COLO668 (cell line): Measurements from ENCODE around the gene TMEM130.
"Not testable (repeated sequence)": the region's sequence is repeated elsewhere in the genome, so short reads cannot be mapped to it uniquely, and the experiment has no call there.

Experiments used
- DNase-seq: peaks from one replicate; lab custom pipeline; 2025; ENCODE audit not compliant: unreplicated experiment; lab: John Stamatoyannopoulos, UW

TMEM130 gene

DNA sequence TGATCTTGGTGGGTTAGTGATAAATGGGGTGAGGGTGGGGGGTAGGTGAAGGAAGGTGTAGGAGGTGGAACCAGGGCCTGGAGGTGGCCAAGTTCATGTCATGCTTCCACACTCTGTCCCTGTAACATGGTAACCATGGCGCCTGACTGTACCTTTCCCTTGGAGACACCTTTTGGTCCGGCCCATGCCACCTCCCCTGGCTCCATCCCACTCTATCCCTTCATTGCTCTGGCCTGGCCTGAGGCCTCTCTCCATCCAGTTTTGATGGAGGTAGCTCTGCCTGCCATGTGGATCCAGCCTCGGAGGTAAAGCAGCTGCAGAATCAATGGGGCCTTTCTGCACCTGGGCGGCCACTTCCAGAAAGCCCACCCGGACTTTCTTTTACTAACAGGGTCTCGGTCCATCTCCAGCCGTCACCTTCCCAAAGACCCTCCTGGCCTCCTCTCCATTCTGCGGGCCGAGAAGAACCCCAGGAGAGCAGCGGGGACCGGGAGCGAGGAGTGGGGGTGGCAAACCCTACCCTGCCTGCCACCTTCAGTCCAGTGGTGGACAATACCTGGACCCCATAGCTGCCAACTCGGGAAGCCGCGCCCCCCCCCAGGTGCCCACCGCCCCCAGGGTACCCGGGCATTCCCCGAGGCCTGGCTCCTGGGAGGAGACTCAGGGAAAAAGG, 8.0 kb upstream of the TMEM130 start:
- DNase-seq: no peak

DNA sequence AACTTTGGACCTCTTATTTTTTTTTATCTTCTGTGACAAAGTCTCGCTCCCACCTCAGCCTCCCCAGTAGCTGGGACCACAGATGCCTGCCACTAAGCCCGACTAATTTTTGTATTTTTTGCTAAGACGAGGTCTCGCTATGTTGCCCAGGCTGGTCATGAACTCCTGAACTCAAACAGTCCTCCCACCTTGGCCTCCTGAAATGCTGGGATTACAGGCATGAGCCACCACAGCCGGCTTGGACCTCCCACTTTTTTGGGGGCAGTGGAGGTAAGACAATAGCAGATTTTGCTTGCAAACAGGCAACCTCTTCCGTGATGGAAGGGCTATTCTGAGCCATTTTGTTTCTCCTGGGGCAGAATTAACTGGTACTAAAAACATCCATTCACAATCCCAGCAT, 7.3 kb upstream of the TMEM130 start:
- no peak for DNase-seq

DNA sequence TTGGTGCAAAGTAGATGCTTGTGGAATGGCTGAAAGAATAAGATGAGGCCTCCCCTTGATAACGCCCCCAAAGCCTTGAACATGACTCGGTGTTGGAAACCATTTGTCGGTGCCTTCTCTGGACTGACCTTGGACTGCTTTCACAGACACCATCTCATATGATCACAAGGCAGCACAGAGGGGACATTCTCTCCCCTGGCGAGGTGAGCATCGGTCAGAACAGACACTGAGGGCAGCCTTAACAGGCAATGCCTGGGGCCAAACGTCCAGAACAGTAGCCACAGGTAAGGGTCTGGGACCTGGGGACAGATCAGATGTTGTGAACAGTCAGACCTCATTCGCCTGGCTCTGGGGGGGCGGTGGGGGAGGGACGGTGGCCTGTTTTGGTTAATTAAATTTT, 5.7 kb upstream of the TMEM130 start:
- no peak for DNase-seq

DNA sequence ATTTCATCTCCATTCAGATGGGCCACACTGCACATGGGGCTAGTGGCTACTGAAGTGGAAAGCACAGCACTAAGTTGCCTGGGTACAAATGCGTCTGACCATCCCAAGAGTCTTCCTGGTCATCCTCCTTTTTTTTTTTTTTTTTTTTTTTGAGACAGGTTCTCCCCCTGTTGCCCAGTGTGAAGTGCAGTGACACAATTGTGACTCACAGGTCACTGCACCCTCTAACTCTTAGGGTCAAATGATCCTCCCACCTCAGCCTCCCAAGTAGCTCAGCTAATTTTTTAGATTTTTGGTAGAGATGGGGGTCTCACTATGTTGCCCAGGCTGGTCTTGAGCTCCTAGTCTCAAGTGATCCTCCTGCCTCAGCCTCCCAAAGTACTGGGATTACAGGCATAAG, 5.1 kb upstream of the TMEM130 start:
- DNase-seq: no peak

DNA sequence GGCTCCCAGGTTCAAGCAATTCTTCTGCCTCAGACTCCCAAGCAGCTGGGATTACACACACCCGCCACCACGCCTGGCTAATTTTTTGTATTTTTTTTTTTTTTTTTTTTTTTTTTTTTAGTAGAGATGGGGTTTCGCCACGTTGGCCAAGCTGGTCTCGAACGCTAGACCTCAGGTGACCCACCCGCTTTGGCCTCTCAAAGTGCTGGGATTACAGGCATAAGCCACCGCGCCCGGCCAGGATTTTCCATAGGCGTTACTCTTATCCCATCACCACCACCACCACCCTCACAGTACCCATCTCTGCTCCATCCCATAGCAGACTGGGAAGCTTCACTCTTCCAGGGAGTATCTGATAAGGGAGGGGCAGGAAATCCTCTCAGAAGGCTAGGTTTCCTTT, 3.8 kb upstream of the TMEM130 start:
- not testable (repeated sequence) for DNase-seq

DNA sequence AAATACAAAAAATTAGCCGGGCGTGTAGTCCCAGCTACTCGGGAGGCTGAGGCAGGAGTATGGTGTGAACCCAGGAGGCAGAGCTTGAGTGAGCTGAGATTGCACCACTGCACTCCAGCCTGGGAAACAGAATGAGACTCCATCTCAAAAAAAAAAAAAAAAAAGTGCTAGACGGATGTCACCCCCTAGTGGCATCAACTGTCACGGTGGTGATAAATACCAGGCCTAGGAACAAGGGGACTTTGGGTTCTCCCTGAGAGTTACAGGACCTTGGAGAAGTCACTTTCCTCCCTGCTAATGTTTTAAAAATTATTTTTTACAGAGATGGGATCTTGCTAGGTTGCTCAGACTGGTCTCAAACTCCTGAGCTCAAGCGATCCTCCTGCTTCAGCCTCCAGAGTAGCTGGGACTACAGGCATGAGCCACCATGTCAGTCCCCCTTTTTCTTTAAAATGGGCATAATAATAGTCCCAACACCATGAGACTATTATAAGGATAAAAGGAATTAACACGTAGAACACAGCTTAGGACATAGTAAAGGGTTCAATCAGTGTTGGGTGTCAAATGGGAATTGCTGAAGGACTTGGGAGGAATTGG, 2.6 kb upstream of the TMEM130 start:
- DNase-seq: peak; percentile 3

DNA sequence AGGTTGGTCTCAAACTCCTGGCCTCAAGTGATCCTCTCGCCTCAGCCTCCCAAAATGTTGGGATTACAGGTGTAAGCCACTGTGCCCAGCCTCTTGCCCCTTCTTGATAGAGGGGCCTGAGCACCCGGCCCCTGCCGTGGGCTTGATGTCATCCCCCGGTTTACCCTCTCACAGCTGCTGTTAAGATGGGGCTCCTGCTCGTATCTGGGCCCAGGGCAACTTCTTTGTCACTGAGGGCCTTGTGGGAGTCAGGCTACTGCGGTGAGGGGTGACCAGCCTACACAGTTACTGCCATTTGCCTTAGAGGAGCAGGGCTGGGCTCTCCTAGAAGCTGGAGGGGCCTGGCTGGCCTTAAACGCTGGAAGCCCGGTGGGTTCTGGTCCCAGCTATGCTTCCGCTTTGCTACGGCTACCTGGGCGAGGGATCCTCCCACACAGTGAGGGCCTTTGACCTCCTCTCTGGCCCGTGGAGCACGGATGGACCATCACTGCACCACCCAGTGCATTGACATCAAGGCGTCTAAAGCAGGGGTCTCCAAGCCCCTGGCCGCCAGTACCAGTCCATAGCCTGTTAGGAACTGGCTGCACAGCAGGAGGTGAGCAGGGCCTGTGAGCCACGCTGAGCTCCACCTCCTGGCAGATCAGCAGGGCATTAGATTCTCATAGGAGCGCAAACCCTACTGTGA, 1.1 kb upstream of the TMEM130 start:
- no peak for DNase-seq

DNA sequence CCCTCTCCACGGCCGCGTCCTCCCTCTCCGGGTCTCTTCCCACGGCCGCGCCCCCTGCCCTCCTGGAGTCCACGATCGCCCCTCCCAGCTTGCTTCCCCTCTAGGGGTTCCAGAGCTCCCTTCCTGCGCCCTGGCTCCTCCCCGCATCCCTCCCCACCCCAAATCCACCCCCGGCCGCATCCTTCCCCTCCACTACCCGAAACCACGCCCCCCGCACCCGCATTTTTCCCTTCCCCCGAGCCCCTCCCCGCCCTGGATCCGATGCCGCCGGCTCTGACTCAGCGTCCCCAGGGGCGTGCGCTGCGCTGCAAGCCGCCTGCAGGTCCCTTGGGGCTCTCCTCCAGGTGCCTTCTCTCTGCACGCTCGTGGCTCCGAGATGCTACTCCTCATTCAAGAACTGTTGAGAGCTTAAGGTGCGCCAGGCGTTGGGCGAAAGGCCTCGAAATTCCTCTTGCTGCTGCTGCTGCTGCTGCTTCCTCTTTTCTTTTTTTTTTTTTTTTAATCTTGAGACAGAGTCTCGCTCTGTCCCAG, 372 bp upstream of the TMEM130 start:
- DNase-seq: peak; percentile 6

DNA sequence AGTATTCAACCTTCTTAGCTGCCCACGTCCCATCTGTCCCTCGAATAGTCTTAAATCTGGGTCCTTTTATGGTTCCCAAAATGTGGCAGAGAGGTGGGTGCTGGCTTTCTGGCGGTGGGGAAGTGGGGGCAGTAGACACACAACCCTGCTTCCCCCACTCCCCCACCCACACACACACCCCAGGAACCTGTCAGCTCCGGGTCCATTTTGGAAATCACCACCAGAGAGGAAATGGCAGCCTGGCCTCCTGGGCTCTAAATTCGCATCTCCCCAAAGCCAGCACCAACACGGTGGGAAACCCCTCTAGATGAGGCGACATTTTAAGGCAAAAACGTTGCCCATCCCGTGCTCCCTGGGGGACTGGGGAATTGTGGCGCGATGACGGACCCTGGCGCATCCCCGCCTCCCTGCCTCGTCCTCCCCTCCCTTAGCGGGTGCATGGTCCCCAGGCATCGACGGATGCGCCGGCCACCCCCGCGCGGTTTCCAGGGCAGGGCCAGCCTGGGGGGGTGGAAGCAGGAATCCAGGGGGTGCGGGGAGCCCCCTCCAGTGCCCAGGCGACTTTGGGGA, 702 bp downstream of the TMEM130 start:
- DNase-seq: no peak

DNA sequence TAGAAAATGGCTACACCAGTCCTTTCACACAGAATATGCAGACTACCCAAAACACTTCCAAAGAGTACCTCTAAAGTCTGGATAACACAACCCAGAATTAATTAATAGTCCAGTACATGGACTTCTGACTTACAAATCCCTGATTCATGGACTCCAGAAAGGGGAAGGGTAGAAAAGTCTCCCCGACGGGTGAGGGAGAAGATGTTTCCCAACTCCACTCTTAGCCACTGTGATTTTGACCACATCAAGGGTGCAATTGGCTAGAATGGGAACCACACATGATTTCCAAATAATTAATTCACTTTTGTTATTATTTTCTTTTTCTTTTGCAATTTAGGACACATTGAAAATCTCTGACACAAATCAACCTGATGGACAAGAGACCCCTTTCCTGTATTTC, 1.4 kb downstream of the TMEM130 start:
- no peak for DNase-seq

DNA sequence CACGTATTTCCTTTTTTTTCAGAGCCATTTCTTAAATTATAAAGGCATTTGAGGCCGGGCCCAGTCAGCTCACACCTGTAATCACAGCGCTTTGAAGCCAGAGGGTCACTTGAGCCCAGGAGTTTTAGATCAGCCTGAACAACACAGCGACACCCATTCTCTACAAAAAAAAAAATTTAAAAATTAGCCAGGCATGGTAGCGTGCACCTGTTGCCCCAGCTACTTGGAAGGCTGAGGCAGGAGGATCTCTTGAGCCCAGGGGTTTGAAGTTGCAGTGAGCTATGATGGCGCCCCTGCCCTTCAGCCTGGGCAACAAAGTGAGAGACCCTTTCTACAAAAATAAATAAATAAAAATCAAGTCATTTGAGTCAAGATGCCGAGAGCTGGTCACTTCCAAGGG, 3.0 kb downstream of the TMEM130 start:
- DNase-seq: no peak

DNA sequence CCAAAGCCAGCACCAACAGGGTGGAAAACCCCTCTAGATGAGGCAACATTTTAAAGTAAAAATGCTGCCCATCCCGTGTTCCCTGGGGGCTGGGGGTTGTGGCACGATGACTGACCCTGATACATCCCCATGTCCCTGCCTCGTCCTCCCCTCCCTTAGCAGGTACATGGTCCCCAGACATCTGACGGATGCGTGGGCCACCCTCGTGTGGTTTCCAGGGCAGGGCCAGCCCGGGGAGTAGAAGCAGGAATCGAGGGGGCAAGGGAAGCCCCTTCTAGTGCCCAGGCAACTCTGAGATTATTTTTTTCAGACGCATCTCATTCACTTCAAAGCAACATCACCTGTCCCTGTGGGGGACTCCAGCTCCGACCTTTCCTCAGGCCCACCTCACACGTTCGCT, 3.5 kb downstream of the TMEM130 start:
- DNase-seq: no peak

DNA sequence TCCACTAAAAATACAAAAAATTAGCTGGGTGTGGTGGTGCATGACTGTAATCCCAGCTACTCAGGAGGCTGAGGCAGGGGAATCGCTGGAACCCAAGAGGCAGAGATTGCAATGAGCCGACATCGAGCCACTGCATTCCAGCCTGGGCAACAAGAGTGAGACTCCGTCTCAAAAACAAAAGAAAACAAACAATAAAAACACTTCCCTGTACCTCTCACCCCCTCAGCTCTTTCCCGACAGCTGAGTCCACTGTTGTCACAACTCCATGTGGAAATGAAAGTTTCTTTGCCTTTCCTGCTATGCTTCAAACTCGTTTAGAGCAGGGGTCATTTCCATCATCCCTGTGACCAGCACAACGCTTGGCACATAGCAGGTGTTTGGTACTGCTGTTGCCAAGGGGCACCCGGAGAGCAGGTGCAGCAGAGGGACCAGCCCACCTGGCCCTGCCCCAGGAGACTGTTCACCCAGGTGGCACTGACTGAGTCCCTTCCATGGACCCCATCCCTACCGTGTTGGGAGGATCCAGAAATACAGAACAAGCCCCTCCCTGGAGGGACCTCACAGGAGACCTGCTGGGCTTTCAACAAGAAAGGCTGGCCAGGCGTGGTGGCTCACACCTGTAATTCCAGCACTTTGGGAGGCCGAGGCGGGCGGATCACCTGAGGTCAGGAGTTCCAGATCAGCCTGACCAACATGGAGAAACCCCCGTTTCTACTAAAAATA, 4.9 kb downstream of the TMEM130 start:
- DNase-seq: no peak

DNA sequence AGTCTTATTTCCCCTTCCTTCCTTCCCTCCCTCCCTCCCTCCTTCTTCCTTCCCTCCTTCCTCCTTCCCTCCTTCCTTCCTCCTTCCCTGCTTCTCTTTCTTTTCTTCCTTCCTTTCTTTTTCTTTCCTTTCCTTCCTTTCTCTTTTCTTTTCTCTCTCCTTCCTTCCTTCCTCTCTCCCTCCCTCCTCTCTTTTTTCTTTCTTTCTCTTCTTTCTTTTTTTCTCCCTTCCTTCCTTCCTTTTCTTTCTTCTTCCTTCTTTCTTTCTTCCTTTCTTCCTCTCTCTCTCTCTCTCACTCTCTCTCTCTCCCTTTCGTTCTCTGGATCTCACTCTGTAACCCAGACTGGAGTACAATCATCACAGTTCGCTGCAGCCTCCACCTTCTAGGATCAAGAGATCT, 6.2 kb downstream of the TMEM130 start:
- DNase-seq: no peak

DNA sequence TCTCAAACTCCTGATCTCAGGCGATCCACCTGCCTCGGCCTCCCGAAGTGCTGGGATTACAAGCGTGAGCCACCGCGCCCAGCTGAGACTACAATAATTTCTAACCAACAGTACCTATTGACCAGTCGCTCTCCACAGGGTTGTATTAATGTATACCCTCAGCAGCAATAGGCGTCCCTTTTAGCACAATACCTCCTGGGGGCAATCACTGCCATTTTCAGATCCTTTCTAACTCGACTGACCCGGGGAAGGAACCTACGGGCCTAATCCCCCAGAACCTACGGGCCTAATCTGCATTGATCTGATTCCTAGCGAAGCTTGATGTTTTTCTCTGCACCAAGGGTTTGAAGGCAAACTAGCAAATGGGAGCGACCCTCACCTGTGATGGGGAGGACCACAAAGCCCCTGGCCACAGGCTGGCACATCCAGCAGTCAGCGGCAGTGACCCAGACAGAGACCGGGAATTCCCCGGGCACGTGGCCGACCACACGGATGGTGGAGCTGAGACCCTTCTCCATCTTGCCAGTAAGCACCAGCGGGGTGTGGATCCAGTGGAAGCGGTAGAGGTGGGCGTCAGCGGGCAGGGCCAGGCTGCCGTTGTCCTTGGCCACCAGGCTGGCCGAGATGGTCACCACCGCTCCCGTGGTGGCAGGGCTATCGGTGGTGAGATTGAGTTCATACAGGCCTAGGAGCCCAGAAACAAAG, 6.9 kb downstream of the TMEM130 start:
- no peak for DNase-seq

DNA sequence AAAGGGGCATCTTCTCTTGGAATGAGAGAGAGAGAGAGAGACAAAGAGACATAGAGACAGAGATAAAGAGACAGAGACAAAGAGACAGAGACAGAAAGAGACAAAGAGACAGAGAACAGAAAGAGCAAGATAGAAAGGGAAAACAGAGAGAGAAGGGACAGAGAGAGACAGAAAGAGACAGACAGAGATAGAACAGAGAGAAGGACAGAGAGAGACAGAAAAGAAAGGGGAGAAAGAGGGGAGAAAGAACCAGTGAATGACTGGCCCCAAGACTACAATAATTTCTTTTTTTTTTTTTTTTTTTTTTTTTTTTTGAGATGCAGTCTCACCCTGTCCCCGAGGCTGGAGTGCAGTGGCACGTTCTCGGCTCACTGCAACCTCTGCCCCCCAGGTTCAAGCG, 7.6 kb downstream of the TMEM130 start:
- DNase-seq: no peak

DNA sequence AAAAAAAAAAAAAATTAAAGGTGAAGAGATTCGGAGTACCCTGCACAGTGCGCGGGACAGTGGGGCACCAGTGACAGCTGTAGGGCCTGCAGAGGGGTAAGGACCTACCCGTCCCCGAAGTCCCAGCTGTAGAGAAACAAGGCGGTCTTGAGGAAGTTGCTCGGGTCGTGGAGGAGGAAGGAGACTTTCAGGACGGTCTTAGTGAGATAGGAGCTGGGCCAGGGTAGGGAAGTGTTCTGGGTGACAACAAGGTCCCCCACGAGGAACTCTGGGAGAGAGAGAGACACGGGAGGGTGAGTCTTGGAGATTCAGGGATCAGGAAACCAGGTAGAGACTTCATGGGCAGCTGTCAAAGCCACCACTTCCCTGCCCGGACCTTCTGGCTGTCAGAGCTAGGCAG, 9.7 kb downstream of the TMEM130 start:
- no peak for DNase-seq

DNA sequence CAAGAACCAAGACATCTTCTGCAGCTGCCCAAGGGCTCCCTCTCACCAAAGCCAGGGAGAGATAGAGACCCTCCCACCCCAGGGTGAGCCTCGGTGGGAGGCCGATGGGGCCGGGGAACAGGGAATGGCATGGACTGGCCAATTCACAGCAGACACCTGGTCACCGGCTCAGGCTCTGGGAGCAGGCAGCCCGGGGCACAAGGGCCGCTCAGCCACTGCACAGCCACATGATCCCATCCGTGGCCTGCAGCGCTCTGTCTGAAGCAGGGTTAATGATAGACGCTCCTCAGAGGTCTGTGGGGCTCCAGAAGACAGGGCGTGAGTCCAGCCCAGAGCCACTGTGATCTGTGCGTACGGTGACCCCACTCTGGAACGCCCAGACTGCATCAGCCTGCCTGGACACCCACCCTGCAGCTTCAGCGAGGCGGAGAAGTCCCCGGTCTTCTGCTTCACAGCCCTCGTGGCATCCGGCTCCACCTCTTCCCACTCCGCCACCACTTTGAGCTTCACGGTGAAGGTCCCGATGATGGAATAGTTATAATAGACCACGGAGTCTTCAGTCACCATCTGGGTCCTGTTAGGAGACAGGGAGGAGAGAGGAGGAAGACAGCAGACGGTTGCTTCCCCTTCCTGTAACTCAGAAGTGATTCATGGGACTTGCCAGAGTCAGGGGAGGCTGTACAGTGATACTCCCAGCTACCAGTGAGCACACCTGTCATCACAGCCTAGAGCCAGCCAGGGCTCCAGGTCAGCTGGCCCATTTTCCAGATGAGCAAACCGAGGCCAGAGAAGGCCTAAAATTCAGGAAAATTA, 14.0 kb downstream of the TMEM130 start:
- no peak for DNase-seq

DNA sequence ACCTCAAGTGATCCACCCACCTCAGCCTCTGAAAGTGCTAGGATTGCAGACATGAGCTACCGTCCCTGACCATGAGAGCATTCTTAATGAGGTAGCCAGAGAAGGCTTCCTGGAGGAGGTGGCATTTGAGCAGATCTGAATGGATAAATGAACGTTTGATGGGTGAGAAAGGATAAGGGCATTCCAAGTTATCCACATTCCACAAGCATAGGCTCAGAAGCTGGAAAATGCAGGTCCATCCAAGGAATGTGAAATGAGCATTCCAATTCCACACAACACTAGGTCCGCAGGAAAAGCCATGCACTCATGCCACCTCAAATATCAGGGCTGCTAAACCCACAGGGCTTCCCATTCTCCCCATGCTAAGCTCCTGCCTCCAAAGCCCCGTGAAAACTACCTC, 17.0 kb downstream of the TMEM130 start:
- no peak for DNase-seq

DNA sequence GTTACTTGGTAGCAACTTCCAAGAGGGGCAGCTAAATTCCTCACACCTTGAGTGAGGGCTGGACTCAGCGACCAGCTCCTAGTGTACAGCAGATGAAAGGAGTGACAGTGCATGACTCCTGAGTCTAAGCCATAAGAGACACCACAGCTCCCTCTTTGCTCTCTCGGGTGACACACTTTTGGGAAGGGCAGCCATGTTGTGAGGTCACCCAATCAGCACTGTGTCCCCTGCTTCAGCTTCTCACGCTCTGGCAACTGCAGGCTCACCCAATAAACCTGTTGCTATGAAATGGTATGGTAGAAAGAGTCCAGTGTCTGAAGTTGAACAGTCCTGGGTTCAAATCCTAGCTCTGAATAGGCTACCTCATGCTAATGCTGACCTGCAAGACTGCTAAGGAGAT, 20.9 kb downstream of the TMEM130 start:
- DNase-seq: no peak
